GM18505 (cell line): ENCODE measurements around the gene GPR21.

Experiments
- ATAC-seq: cut with Tn5 transposase; IDR thresholded peaks from one replicate; pipeline ENCODE4 v1.9.1; 2021; ENCODE audit not compliant: unreplicated experiment
- POLR2A ChIP-seq: IDR thresholded peaks from 4 replicates; pipeline ENCODE4 v1.6.1; 2011; ENCODE audit warnings: borderline replicate concordance; ENCODE audit not compliant: insufficient read depth, insufficient read length; ENCODE audit errors: extremely low read depth

Gene GPR21

DNA sequence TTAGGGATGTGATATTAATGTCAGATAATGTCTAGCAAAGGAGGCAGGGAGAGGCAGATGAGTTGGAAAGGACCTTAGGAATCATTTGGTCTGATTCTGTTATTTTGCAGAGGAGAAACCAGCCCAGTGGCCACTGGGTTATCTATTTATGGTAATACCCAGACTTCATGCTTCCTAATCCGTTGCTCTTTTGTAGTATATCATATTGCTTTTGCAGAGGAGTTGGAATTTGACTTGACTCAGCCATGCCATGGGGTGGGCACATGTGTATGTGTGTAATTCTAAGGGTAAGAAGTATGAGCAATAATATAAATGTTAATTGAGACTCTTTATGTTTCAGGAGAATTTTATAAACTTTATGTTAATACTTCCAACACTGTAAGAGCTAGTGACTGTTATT, 7.3 kb downstream of the GPR21 start:
- no peak for ATAC-seq
- TF ChIP-seq POLR2A: no peak

DNA sequence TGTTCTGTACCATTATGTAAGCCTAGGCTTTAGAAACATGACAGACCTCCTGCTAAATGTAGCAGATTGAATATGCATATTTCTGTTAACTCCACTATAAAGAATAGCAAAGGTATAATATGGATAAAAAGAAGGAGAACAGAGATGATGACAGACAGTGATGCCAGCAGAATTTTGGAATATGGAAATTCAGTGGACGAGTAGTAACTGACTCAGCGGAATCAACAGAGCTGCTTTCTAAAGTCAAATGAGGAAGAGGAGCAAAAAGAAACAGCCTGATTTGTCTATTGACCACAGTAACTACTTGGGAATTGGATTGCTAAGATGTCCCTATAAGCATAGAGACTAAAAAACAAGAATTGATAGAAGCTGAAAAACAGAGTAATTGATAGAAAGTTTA, 8.0 kb downstream of the GPR21 start:
- TF ChIP-seq POLR2A: no peak
- no peak for ATAC-seq

DNA sequence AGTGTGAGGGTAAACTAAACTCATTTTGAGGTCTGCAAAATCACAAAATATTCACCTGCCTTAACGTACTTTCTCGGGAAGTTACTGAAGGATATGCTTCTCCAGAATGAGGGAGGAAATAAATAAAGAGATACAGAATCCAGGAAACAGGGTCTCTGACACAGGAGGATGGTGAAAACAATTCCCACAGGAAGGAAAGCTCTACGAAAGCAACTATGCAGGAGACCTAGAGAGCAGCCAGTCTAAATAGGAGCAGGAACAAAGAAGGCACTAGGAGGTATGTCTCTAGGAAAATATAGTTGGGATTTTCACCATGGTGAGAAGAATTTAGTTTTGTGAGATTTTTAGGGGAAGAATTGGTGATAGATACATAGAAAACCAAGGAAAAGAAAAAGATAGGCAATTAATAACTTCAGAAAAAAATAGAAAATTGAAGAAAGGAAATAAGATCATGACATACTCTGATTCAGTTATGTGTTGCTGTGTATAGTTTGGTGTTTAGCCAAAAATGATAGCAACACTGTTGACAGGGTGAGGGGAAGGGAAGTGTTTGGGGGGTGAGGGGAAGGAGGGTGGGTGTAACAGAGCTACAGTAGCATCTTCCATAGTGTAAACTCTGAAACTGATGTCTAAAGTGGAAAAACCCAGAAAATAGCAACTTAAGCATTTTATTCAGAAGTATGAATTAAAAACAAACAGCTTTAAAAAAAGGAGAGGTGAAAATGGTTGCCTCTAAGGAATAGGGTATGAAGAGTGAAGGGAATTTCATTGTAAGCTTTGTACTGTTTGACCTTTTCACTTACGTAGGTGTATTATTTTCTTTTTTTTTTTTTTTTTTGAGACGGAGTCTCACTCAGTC, 9.8 kb downstream of the GPR21 start:
- no peak for ATAC-seq
- TF ChIP-seq POLR2A: no peak

DNA sequence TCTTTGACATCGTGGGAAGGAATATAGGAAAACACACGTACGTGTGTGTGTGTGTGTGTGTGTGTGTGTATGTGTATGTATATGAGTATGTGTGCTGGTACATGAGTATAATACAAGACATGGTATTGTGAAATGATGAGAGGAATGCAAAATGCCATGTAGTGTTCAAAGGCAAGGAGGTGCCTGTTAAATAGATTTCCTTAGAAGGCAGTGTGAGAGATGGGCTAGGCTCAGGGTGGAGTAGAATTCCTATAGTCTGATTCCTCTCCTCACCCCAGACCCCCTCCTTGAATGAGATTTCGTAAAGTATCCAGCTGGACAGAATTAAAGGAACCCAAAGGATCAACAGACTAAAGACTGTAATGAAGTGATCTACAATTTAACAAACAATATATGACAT, 11.1 kb downstream of the GPR21 start:
- no peak for ATAC-seq
- TF ChIP-seq POLR2A: no peak

DNA sequence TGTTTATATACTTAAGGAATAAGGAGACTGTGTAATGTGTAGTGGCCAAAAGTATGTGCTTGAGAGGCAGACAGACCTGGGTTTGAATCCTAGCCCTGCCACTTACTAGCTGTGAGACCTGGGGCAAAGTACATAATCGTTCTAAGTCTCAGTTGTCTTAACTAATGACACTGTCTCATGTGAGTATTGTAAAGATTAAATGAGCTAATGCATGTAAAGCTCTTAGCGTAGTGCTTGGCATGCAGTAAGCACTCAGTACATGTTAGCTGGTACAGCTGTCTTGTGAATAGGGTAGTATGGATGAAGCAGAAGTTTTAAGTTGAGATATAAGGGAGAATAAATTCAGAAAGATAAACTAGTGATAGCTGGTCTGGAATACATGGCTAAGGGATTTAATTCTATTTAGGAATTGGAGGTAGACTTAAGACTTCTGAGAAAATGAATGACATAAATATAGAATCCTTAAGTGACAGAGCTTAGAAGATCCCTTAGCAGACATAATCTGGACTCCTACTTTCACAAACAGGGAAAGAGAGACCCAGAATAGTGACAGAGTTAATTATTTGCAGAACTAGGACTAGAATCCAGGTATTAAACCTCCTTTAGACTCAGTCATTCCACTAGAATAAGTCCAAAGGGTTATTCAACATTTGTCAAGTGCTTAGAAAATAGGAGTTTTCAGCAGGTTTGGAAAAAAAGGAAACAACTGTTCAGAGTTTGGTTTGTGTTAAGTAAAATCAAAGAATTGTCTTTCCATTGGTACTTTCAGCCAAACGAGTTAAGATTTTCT, 13.1 kb downstream of the GPR21 start:
- TF ChIP-seq POLR2A: no peak
- ATAC-seq: no peak

DNA sequence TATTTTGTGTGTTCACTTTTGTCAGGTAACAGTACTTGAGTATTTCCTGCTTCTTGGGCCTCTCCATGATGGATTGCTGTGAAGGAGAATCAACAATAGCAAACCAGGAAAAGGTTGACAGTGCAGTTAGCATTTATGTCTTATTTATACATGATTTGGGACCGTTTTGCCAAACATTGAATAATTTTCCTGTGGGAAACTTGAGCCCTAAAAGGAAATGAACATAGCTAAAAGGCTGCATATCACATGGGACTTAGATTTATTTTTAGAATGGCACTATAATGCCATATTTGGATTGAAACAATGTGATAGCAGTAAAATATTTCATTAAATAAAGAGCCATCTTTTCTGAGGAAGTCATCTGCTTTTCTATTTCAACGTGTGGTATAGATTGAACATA, 15.3 kb downstream of the GPR21 start:
- ATAC-seq: no peak
- no peak for TF ChIP-seq POLR2A

DNA sequence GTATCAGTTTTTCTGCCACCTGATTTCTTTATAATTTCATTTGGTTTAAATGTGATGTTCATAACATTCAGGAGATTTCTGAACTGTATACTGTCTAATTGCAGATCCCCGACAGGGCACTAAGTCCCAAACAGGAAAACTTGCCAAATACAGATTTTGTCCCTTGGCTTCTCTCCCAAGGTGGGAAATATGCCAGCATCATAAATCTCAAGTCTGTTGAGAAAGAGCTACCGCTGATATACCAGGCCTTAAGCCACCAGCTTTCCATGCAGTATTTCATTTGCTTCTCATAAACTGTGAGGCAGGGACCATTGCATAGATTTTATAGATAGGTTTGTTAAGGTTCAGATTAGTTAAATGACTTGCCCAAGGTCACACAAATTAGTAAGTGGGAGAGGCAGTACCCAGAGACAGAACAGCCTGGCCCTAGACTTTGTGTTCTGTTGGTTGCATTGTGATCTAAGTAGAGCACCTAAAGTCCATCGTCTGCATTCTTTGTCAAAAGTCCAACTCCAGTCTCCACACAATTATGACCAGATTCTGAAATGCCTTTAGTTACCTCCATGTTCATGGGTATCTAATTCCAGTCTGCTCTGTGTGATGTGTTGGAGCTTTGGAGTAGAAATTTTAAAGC, 16.2 kb downstream of the GPR21 start:
- no peak for ATAC-seq
- no peak for TF ChIP-seq POLR2A

DNA sequence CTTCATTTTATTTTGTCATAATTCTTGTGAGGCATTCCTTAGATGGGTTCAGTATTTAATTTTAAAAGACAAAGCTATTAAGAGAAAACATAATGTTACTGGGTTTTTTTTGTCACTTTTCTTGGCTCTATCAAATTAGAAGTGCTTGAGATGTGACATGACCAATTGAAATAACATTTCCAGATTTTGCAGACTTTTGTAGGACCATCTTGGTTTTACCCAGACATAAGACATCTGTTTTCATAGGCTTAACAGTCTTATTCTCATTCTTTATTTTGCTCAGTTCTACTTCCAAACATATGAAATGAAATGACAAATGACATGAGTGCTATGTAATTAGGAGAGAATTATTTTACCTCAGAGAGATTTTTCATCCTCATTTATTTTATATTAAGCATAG, 19.6 kb downstream of the GPR21 start:
- no peak for ATAC-seq
- TF ChIP-seq POLR2A: no peak

DNA sequence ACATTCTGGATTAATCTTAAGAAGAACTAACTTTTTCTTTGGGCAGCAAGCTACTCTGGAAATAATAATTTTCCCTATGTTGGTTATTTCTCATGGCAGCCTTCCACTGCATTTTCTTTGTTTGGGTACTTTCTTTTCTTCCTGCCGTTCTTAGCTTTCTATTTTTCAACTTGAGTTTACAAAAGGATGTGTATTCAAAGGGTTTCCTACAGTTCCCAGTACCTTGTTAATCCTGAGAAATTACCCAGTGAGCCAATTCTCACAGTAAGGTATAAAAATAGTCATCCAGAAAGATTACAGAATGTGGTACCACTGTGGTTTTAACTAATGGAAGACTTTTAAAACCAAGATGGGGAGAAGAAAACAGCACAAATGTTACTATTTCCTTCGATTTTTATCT, 20.2 kb downstream of the GPR21 start:
- no peak for TF ChIP-seq POLR2A
- ATAC-seq: no peak

DNA sequence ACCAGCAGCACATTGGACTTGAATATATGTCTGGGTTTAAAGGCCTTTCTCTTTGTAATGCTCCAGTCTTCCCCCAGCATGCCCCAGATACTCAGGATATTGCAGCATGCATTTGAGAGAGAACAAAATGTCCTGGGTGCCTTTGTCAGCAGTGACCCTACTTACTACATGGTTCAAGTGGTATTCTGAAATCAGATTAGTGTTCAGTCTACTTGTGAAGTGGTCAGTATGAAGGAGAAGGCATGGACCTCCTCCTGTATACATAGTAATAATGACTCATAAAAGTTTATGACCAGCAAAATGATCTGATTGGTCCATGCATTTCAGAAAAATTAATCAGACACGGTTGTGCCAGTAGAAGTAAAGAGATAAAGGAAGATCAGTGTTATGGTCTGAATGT, 25.4 kb downstream of the GPR21 start:
- no peak for TF ChIP-seq POLR2A
- ATAC-seq: no peak

DNA sequence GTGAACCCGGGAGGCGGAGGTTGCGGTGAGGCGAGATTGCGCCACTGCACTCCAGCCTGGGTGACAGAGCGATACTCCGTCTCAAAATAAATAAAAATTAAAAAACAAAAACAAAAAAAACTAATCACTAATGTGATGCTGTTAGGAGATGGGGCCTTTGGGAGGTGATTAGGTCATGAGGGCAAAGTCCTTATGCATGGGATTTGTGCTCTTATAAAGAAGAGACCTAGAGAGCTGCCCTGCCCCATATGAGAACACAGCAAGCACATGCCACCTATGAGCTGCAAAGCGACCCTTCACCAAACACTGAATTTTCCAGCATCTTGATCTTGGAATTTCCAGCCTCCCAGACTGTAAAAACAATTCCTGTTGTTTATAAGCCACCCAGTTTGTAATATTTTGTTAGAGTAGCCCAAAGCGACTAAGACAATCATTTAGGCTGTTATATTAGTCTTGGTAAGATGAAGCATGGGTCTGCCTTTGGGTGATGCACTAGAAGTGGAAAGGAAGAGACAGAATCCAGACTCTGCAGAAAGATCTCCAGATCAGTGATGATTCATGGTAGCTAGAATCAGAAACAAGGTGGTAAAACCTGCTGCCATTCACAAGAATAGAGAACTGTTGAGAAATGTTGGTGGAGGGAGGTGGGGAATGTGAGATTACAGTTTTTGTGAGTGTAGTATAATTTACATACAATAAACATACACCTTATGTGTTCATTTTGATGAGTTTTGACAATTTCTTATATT, 26.2 kb downstream of the GPR21 start:
- no peak for TF ChIP-seq POLR2A
- ATAC-seq: no peak

DNA sequence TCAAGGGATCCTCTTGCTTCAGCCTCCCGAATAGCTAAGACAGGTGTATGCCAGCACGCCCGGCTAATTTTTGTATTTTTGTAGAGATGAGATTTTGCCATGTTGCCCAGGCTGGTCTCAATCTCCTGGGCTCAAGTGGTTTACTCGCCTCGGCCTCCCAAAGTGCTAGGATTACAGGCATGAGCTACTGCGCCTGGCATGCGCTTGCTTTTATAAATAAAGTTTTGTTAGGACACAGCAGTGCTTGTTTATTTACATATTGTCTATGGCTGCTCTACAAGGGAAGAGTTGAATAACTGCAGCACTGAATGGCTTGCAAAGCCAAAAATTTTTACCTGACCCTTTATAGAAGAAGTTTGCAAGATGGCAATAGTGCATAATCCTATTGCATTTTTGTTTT, 27.7 kb downstream of the GPR21 start:
- TF ChIP-seq POLR2A: no peak
- ATAC-seq: no peak
